HEK293 (cell line): ENCODE results near the gene ZNF536.
A peak's percentile ranks its signal among the peaks of the same experiment; 100 is the strongest.
"Not testable (repeated sequence)": the region's sequence is repeated elsewhere in the genome, so short reads cannot be mapped to it uniquely, and the experiment has no call there.

Source experiments
- CTCF ChIA-PET: fragments of 350-600 bp; formaldehyde crosslinking; extraction: SDS; loops from one replicate; lab custom pipeline; 2021; ENCODE audit warnings: antibody characterized with exemption; lab: Yijun Ruan, JAX
- POLR2A ChIA-PET: fragments of 300-600 bp; formaldehyde crosslinking; extraction: SDS; loops from one replicate; lab custom pipeline; 2020; ENCODE audit warnings: antibody characterized with exemption, inconsistent platforms; lab: Yijun Ruan, JAX
- H3K27ac ChIP-seq: fragments of 200-500 bp; sonication (Bioruptor generic); 2 replicates; pipeline ENCODE4 v1.5.1; 2014; ENCODE audit warnings: low read depth, low read length, control low read depth, inconsistent platforms; ENCODE audit errors: extremely low read depth
- H3K36me3 ChIP-seq, 2 experiments: fragments of 200-500 bp in 1 of 2; sonication (Bioruptor generic) in 1 of 2; 1 replicate in 1 of 2; 2 replicates in 1 of 2; pipeline ENCODE4 v1.5.1; 2014 to 2017; ENCODE audit warnings: inconsistent platforms in 2 of 2, low read length in 2 of 2; ENCODE audit not compliant: control insufficient read depth in 2 of 2, insufficient read depth in 1 of 2
- H3K4me1 ChIP-seq: fragments of 200-500 bp; sonication (Bioruptor generic); 2 replicates; pipeline ENCODE4 v1.5.1; 2014; ENCODE audit warnings: mild to moderate bottlenecking, low read length, inconsistent platforms; ENCODE audit not compliant: control insufficient read depth, insufficient read depth
- H3K4me3 ChIP-seq: 2 replicates; pipeline ENCODE4 v1.5.1; 2011; ENCODE audit warnings: low read depth, mild to moderate bottlenecking, control low read depth, low read length, moderate library complexity
- H3K9me3 ChIP-seq: fragments of 200-500 bp; sonication (Bioruptor generic); 2 replicates; pipeline ENCODE4 v1.5.1; 2014; ENCODE audit warnings: low read depth, low read length, inconsistent platforms; ENCODE audit not compliant: control insufficient read depth, insufficient read depth
- GFI1B ChIP-seq: fragments of 450-650 bp; formaldehyde crosslinking; IDR thresholded peaks from 2 replicates; pipeline ENCODE4 v1.5.1; 2016; ENCODE audit warnings: missing biosample characterization, missing genetic modification characterization
- GLI2 ChIP-seq: fragments of 450-650 bp; formaldehyde crosslinking; IDR thresholded peaks from 2 replicates; pipeline ENCODE4; 2017; ENCODE audit warnings: missing biosample characterization, missing genetic modification characterization, low read depth, borderline replicate concordance
- INSM2 ChIP-seq: fragments of 450-650 bp; formaldehyde crosslinking; IDR thresholded peaks from 2 replicates; pipeline ENCODE4 v1.5.1; 2016; ENCODE audit warnings: missing biosample characterization, missing genetic modification characterization
- KLF10 ChIP-seq: fragments of 450-650 bp; IDR thresholded peaks from 2 replicates; pipeline ENCODE4 v1.5.1; 2018; ENCODE audit warnings: missing biosample characterization, mild to moderate bottlenecking, missing genetic modification characterization
- PRDM6 ChIP-seq: fragments of 450-650 bp; formaldehyde crosslinking; IDR thresholded peaks from 2 replicates; pipeline ENCODE4 v1.5.1; 2017; ENCODE audit warnings: missing biosample characterization, missing genetic modification characterization
- ZBTB1 ChIP-seq: fragments of 450-650 bp; formaldehyde crosslinking; IDR thresholded peaks from 2 replicates; pipeline ENCODE4 v1.5.1; 2016; ENCODE audit warnings: missing biosample characterization, missing genetic modification characterization
- ZBTB44 ChIP-seq: fragments of 450-650 bp; IDR thresholded peaks from 2 replicates; pipeline ENCODE4 v1.5.1; 2018; ENCODE audit warnings: missing biosample characterization, mild to moderate bottlenecking, missing genetic modification characterization
- ZIC2 ChIP-seq: fragments of 450-650 bp; formaldehyde crosslinking; IDR thresholded peaks from 2 replicates; pipeline ENCODE4 v1.5.1; 2016; ENCODE audit warnings: missing biosample characterization, missing genetic modification characterization
- ZNF112 ChIP-seq: fragments of 450-650 bp; formaldehyde crosslinking; IDR thresholded peaks from 2 replicates; pipeline ENCODE4 v1.5.0; 2017; ENCODE audit warnings: missing biosample characterization, missing genetic modification characterization
- ZNF169 ChIP-seq: fragments of 450-650 bp; formaldehyde crosslinking; IDR thresholded peaks from 2 replicates; pipeline ENCODE4 v1.5.1; 2016; ENCODE audit warnings: missing biosample characterization, missing genetic modification characterization
- ZNF184 ChIP-seq: fragments of 450-650 bp; IDR thresholded peaks from 2 replicates; pipeline ENCODE4 v1.5.1; 2018; ENCODE audit warnings: missing biosample characterization, mild to moderate bottlenecking, missing genetic modification characterization
- ZNF214 ChIP-seq: fragments of 450-650 bp; formaldehyde crosslinking; IDR thresholded peaks from 2 replicates; pipeline ENCODE4 v1.5.1; 2017; ENCODE audit warnings: missing biosample characterization, mild to moderate bottlenecking, missing genetic modification characterization, borderline replicate concordance
- ZNF239 ChIP-seq: fragments of 450-650 bp; formaldehyde crosslinking; IDR thresholded peaks from 2 replicates; pipeline ENCODE4 v1.5.1; 2016; ENCODE audit warnings: missing biosample characterization, missing genetic modification characterization
- ZNF26 ChIP-seq: fragments of 450-650 bp; formaldehyde crosslinking; IDR thresholded peaks from 2 replicates; pipeline ENCODE4 v1.5.1; 2016; ENCODE audit warnings: missing biosample characterization, missing genetic modification characterization
- ZNF280C ChIP-seq: fragments of 450-650 bp; formaldehyde crosslinking; IDR thresholded peaks from 2 replicates; pipeline ENCODE4 v1.5.1; 2016; ENCODE audit warnings: missing biosample characterization, missing genetic modification characterization
- ZNF488 ChIP-seq: fragments of 450-650 bp; formaldehyde crosslinking; IDR thresholded peaks from 2 replicates; pipeline ENCODE4 v1.5.1; 2016; ENCODE audit warnings: missing biosample characterization, missing genetic modification characterization
- ZNF501 ChIP-seq: fragments of 450-650 bp; formaldehyde crosslinking; IDR thresholded peaks from 2 replicates; pipeline ENCODE4 v1.5.1; 2016; ENCODE audit warnings: missing biosample characterization, missing genetic modification characterization
- ZNF521 ChIP-seq: fragments of 450-650 bp; formaldehyde crosslinking; IDR thresholded peaks from 2 replicates; pipeline ENCODE4 v1.5.1; 2017; ENCODE audit warnings: missing biosample characterization, mild to moderate bottlenecking, missing genetic modification characterization
- ZNF558 ChIP-seq: fragments of 450-650 bp; formaldehyde crosslinking; IDR thresholded peaks from 2 replicates; pipeline ENCODE4 v1.5.1; 2016; ENCODE audit warnings: missing biosample characterization, missing genetic modification characterization
- ZNF560 ChIP-seq: fragments of 450-650 bp; formaldehyde crosslinking; IDR thresholded peaks from 2 replicates; pipeline ENCODE4 v1.5.1; 2017; ENCODE audit warnings: missing biosample characterization, missing genetic modification characterization, borderline replicate concordance
- ZNF660 ChIP-seq: fragments of 450-650 bp; IDR thresholded peaks from 2 replicates; pipeline ENCODE4 v1.5.1; 2018; ENCODE audit warnings: missing biosample characterization, mild to moderate bottlenecking, missing genetic modification characterization
- ZNF677 ChIP-seq: fragments of 450-650 bp; IDR thresholded peaks from 2 replicates; pipeline ENCODE4 v1.5.0; 2018; ENCODE audit warnings: missing biosample characterization, mild to moderate bottlenecking, missing genetic modification characterization, moderate library complexity

ZNF536 gene

GRCh38 chr19:30417166-30417565, 45.0 kb downstream of the ZNF536 start:
- not testable (repeated sequence) for H3K4me3 ChIP-seq, H3K9me3 ChIP-seq
- TF ChIP-seq GFI1B (tag by site-specific recombination) = 0 out of 2 replicates have a peak, but pooled peaks have one; percentile 38
- TF ChIP-seq, all 188 proteins: peak for 1; not testable (repeated sequence) for 187
- not testable (repeated sequence) for H3K4me1 ChIP-seq, H3K27ac ChIP-seq, H3K36me3 ChIP-seq
- POLR2A ChIA-PET = interaction anchor here (0.7 kb wide), 1 partner anchor 11 kb away, joined by 9 read pairs; no protein-coding TSS in a partner anchor
- CTCF ChIA-PET = interaction anchor here (0.7 to 1.0 kb wide), 2 partner anchors 229 to 231 kb away, joined by 3 to 5 read pairs; no protein-coding TSS in a partner anchor

- H3K4me3 ChIP-seq = no peak overlapping the region
- H3K27ac ChIP-seq = no peak overlapping the region
- no peaks in the 10 kb centered on the region; a peak in 1 of 3 replicates for H3K36me3 ChIP-seq
- H3K9me3 ChIP-seq = no peaks in the 10 kb centered on the region
- ChIA-PET POLR2A (no interaction called here), CTCF (interaction anchor here (0.6 kb wide), 1 partner anchor 11 kb away, joined by 4 read pairs; no protein-coding TSS in a partner anchor)
- H3K4me1 ChIP-seq = no peaks in the 10 kb centered on the region
- no peak for TF ChIP-seq ZNF169 (tag by site-specific recombination)
- no peak for TF ChIP-seq ZNF677 (tag by site-specific recombination)
- TF ChIP-seq ZBTB1 (tag by site-specific recombination) = no peak
- TF ChIP-seq PRDM6 (tag by site-specific recombination) = no peak
- TF ChIP-seq ZNF214 (tag by site-specific recombination) = no peak
- TF ChIP-seq ZNF521 (tag by site-specific recombination) = no peak
- no peak for TF ChIP-seq INSM2 (tag by site-specific recombination)
- TF ChIP-seq GLI2 = no peak
- no peak for TF ChIP-seq ZNF560 (tag by site-specific recombination)
- no peak for TF ChIP-seq ZNF26 (tag by site-specific recombination)
- no peak for TF ChIP-seq ZNF660 (tag by site-specific recombination)
- TF ChIP-seq KLF10 = no peak
- TF ChIP-seq ZIC2 (tag by site-specific recombination) = no peak
- no peak for TF ChIP-seq ZNF112 (tag by site-specific recombination)
- no peak for TF ChIP-seq ZNF501 (tag by site-specific recombination)
These were observed 47.5 kb downstream of the ZNF536 start for GRCh38 chr19:30419568-30420180.

GRCh38 chr19:30420316-30420715, 48.1 kb downstream of the ZNF536 start:
- CTCF ChIA-PET = interaction anchor here (0.6 to 0.9 kb wide), 2 partner anchors 10 to 29 kb away, joined by 3 to 4 read pairs; no protein-coding TSS in a partner anchor
- H3K4me3 ChIP-seq = no peak overlapping the region
- H3K36me3 ChIP-seq = no peaks in the 10 kb centered on the region; a peak in 1 of 3 replicates
- H3K9me3 ChIP-seq = no peaks in the 10 kb centered on the region; the same call in 1 of the 2 replicates
- H3K27ac ChIP-seq = no peak overlapping the region
- POLR2A ChIA-PET = no interaction called here
- H3K4me1 ChIP-seq = no peaks in the 10 kb centered on the region; the same call in 1 of the 2 replicates
- TF ChIP-seq ZNF239 (tag by site-specific recombination) (no peak), ZNF184 (tag by site-specific recombination) (no peak), ZNF280C (no peak), ZBTB44 (tag by site-specific recombination) (no peak), ZNF488 (no peak), ZNF558 (tag by site-specific recombination) (no peak), ZNF521 (tag by site-specific recombination) (no peak)
